Prostate gland (tissue), 2 donors: ENCODE measurements around the gene B4GALT5.

ENCODE experiments used
- CTCF ChIP-seq, 4 experiments: fragments of 200-600 bp in 2 of 4; fragments of 450-650 bp in 2 of 4; sonication (generic) in 2 of 4; IDR thresholded peaks; 1 replicate in 3 of 4; 2 replicates in 1 of 4; pipeline ENCODE4 v1.5.1; 2016 to 2019; ENCODE audit warnings: antibody characterized with exemption in 4 of 4, mild to moderate bottlenecking in 2 of 4, moderate library complexity in 2 of 4
- POLR2AphosphoS5 ChIP-seq: sonication (generic); formaldehyde crosslinking; IDR thresholded peaks from one replicate; pipeline ENCODE4 v1.6.1; 2017; ENCODE audit warnings: antibody characterized with exemption

- TF ChIP-seq CTCF (IDR thresholded peaks at IDR 0.05) (no peak), POLR2AphosphoS5 (no peak)
These were observed 7.0 kb downstream of the B4GALT5 start for GRCh38 chr20:49706630-49707091.
